NCI-H226 (cell line): Measurements from ENCODE around the gene RASSF5.
A peak's percentile ranks its signal among the peaks of the same experiment; 100 is the strongest.
"Not testable (repeated sequence)": the region's sequence is repeated elsewhere in the genome, so short reads cannot be mapped to it uniquely, and the experiment has no call there.

Experiments used
- DNase-seq: peaks from one replicate; pipeline ENCODE4 v3.0.0-alpha.2; 2015

Gene RASSF5

GRCh38 chr1:206575165-206575893 is 68.0 kb downstream of the RASSF5 start:
- peak; percentile 81 for DNase-seq

GRCh38 chr1:206575894-206576737 is 68.8 kb downstream of the RASSF5 start:
- no peak for DNase-seq

- DNase-seq: no peak
These were observed 70.3 kb downstream of the RASSF5 start for GRCh38 chr1:206577626-206578025.

- no peak for DNase-seq
These were observed 71.0 kb downstream of the RASSF5 start for GRCh38 chr1:206578068-206578977.

GRCh38 chr1:206578978-206579374 is 71.6 kb downstream of the RASSF5 start:
- no peak for DNase-seq

GRCh38 chr1:206579747-206580437 is 72.6 kb downstream of the RASSF5 start:
- DNase-seq: no peak

GRCh38 chr1:206580438-206581113 is 73.2 kb downstream of the RASSF5 start:
- no peak for DNase-seq

- DNase-seq: not testable (repeated sequence)
These were observed 73.8 kb downstream of the RASSF5 start for GRCh38 chr1:206581114-206581497.

- no peak for DNase-seq
These were observed 74.2 kb downstream of the RASSF5 start for GRCh38 chr1:206581571-206581981.

GRCh38 chr1:206582537-206582936 is 75.2 kb downstream of the RASSF5 start:
- DNase-seq: no peak

- DNase-seq: no peak
These were observed 75.8 kb downstream of the RASSF5 start for GRCh38 chr1:206582971-206583706.

GRCh38 chr1:206583707-206584648 is 76.6 kb downstream of the RASSF5 start:
- peak; percentile 33 for DNase-seq

GRCh38 chr1:206584683-206585082 is 77.4 kb downstream of the RASSF5 start:
- DNase-seq: no peak

- no peak for DNase-seq
These were observed 79.4 kb downstream of the RASSF5 start for GRCh38 chr1:206586501-206587445.

- no peak for DNase-seq
These were observed 80.6 kb downstream of the RASSF5 start for GRCh38 chr1:206587904-206588303.

GRCh38 chr1:206588492-206588891 is 81.2 kb downstream of the RASSF5 start:
- DNase-seq: peak; percentile 13

GRCh38 chr1:206589206-206589605 is 81.9 kb downstream of the RASSF5 start:
- peak; percentile 77 for DNase-seq

GRCh38 chr1:206590025-206590758 is 82.9 kb downstream of the RASSF5 start:
- DNase-seq: no peak
